Measurements from ENCODE around the gene MINDY4.

MINDY4 gene

DNA sequence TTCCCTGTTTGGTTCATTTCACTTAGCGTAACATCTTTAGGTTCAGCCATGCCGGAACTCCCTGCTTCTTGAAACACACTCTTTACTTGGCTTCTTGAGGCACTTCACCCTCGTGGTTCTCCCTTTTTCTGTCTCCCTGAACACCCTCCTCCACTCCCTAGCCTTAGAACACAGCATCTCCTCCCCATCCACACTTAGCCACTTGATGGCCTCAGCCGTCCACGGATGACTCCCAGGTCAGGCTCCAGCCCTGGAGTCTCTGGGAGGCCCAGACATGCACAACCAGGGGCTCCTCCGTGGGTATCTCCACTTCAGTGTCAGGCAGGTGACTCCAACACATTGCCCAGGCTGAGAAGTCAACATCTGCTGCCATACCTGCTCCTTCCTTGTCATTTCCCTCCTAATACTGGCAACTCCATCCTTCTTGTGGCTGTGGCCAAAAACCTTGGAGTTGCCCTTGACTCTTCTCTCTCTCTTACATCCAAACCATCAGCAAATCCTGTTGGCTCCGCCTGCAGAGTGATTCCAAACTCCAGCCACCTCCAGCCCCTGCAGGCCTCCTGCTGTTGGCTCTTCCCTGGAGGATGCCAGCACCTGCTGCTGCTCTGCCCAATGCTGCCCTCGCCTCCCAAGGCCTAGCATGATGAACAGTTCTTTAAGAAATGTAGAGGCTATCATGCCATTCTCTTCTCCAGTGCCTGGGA lies 27.7 kb upstream of the MINDY4 start:
- no peak for DNase-seq

DNA sequence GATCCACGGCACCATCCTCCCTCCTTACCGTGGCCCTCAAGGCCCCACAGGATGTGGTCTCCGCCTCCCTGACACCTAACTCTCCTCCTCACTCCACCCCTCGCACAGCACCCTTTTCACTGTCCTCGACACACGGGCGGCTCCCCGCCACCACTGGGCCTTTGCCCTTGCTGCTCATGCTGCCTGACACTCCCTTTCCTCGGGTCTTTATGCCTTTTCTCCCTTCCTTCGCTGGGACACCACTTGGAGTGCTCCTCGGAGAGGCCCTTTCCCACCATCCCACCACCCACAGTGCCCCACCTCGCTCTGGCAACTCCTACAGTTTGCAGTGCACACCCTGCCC lies 27.2 kb upstream of the MINDY4 start:
- no peak for DNase-seq

DNA sequence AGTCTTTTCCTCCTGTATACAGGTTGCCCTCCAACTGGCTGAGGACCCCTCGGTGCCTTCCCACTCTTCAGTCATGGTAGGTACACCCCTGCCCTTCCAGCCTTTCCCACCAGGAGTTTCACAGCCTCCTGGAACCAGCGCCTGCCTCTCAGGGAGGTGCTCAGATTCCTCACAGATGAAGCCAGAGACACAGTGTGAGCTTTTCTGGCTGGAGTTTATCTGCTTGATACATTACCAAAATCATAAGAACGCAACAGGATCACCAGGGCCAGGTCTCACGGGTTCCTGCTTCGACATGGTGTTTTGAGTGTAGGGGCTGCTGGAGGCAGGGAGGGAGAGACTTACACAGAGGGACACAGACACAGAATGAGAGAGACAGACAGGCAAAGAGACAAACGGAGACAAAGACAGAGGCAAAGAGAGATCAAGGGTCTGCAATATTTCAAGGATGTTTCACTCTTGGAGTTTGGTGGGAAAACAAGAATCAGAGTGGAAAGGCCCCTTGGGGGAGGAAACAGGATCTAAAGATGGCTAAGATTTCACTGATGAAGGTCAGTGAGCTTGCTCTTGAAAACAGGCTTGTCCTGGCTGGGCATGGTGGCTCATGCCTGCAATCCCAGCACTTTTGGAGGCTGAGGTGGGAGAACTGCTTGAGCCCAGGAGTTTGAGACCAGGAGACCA lies 25.8 kb upstream of the MINDY4 start:
- no peak for DNase-seq

DNA sequence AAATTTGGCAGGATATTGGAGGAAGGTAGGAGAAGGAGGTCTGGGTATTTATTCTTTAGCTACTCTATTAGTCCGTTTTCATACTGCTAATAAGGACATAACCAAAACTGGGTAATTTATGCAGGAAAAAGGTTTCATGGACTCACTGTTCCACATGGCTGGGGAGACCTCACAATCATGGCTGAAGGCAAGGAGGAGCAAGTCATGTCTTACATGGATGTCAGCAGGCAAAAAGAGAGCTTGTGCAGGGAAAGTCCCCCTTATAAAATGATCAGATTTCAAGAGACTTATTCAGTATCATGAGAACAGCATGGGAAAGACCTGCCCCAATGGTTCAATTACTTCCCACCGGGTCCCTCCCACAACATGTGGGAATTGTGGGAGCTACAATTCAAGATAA lies 21.2 kb upstream of the MINDY4 start:
- DNase-seq, result no peak

DNA sequence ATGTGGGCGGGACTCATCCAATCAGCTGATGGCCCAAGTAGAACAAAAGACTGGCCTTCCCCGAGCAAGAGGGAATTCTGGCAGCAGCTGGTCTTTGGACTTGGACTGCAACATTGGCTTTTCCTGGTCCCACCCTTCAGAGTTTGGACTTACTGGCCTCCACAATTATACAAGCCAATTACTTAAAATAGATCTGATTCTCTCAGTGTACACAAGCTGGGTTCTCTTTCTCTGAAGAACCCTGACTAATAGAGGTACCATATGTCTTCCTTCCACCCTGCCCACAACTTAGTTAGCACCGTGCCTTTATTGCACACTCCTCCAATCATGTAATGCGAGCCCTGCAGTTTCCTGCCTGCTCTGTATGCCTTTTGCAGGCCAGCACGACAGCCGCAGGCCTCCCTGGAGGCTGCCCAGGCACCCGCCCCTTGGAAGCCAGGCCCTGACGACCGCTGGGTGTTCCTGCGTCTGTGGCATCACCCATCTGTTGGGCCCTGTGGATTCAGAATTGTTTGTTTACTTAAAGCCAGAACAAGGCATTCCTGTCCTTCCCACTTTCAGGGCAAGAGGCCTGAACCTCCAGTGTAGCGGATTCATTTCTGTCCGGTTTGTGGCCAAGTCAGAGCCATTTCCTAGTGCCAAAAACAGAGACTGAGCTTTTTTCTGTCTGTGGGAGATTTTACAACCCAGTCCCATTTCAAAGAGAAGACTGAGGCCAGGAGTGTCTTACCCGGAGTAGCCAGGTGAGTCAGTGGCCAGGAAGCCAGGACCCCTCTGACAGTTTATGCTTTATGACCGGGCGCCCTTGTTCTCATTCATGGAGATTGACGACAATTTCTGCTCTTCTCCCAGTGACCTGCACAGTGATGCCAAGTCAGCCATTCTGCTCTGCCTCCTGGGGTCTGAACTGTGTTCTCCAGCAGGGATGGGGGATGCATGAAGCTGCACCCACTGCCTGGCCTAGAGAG lies 20.2 kb upstream of the MINDY4 start:
- no peak for DNase-seq

DNA sequence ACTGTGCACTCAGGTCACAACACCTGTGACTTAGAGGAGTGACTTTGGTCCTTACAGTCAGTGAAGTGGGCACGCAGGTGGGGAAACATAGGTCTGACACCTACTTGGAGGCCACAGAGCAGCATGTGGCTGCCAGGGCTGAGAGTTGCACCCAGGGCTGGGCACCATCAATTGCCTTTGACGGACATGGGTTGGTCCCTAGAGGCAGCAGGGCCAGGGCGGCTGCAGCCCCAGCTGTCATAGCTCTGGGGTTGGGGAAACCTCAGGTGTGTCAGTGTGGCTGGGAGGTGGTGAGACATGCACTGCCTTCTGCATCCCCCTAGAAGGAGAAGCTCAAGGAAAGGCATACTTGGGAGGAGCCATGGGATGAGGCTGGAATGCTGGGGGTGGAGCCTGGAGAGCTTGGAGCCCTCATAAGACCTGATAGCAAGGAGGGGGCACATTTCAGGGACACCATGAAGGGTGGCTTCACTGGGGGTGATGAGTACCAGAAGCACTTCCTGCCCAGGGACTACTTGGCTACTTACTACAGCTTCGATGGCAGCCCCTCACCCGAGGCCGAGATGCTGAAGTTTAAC lies 19.4 kb upstream of the MINDY4 start, which contains the start of gene INMT:
Gene INMT, plus strand, starts transcription at position 440 of the 578 bp plus-strand sequence. Its CDS starts 16 bp downstream, at position 456.
- no peak for DNase-seq

DNA sequence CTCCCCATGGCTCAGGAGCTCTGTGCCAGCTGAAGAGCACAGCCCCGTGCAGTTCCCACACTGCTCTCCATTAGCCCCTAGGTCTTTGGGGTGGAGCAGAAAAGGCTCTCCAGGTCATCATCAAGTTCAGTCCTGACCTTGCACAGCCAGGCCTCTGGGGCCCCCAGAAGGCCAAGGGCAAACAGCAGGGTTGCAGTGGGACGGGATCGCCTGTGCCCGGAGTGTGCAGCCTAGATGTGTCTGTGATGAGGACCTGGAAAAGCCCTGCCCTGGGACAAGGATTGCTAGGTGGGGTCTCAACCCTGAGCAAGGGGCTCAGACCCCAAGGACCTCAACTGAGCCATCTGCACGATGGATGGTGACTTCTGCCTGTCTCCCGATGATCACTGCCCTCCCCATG lies 18.7 kb upstream of the MINDY4 start:
- DNase-seq, result no peak

DNA sequence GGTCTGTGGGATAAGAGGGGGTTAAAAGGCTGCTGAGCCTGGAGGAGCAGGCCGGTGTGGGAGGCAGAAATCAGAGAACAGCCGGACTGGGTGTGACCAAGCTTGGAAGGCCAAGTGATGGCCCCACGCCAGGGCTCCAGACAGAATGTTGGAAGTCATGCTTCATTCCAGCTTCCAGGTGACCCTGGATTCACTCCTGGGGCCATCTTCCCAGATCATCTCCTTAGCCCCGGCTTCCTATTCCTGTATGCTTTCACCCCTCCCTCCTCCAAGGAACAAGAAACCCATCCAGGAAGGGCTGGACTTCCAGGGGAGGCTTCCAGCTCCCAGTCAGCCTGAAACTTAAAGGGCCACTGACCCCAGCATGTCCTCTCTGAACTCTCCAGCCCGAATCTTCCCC lies 18.2 kb upstream of the MINDY4 start:
- DNase-seq, result no peak

DNA sequence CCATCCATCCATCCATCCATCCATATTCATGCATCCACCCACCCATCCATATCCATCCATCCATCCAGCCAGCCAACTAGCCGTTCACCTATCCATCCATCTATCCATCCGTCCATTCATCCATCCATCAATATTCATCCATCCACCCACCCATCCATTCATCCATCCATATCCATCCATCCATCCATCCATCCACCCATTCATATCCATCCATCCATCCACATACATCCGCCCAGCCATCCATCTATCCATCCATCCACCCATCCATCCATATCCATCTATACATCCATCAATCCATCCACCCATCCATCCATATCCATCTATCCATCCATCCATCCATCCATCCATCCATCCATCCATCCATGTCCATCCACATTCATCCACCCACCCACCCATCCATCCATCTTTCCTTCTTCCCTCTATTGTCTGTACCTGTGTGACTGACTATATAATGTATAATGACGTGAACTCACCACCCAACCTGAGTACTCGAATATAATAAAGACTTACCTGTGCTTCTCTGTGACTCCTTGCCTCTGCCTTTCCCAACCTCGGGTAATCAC lies 16.8 kb upstream of the MINDY4 start:
- DNase-seq, result no peak

DNA sequence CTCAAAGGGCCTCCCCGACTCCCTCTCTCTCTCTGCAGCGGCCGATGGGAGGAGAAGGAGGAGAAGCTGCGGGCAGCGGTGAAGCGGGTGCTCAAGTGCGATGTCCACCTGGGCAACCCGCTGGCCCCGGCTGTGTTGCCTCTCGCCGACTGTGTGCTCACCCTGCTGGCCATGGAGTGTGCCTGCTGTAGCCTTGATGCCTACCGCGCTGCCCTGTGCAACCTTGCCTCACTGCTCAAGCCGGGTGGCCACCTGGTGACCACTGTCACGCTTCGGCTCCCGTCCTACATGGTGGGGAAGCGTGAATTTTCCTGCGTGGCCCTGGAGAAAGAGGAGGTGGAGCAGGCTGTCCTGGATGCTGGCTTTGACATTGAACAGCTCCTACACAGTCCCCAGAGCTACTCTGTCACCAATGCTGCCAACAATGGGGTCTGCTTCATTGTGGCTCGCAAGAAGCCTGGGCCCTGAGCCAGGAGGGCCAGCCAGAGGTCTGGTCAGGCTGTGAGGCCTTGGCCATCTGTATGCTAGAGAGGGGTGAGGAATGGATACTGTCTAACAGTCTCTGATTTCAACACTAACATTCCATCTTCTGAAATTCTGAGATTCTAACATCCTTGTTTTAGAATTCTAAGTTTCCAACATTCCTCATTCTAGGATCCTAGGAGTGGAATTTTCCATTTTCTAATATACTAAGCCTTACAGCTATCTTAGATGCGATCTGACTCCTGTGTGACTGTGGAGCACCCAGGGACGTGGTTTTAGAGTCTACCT lies 15.6 kb upstream of the MINDY4 start:
- DNase-seq, result no peak

DNA sequence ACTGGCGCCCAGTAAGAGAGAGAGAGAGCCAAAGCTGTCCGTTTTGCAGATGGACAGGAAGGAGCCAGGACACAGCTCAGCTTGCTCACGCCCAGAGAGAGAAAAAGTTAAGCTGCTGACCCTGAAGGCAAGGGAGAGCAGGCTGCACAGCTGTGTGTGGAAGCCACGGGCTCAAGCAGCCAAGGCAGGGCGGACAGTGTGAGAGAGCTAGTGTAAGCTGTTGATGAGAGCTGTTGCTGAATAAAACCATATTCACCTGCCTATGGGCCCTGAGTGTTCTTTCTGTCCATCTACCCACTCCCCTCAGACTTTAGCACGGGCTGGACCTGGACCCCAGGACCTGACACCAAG lies 13.9 kb upstream of the MINDY4 start:
- DNase-seq, result no peak

DNA sequence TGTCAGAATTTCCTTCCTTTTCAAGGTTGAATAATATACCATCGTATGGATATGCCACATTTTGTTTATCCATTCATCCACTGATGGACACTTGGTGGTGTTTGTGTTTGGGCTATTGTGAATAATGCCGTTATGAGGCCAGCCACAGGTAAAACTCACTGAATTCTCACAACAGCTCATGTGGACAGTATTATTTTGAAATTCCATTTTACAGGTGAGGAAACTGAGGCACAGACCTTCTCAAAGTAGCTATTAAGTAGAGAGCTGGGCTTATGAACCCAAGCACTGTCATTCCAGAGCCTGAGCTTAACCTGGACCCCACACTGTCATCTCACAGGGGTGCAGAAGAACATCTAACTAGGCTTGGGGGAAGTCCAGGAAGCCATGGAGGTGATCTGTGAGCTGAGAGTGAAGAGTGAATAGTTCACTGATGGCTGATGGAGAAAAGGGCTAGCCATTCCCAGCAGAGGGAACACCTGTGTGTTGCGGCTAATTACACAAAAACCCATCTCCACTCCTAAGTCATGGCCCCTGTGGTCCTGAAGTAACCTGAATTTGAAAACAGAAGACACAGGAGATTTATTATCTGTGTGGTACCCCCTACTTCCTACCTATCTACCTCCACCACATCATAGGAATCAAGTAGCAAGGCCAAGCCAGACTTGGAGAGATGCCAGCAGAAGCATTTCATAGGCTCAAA lies 10.6 kb upstream of the MINDY4 start:
- no peak for DNase-seq

DNA sequence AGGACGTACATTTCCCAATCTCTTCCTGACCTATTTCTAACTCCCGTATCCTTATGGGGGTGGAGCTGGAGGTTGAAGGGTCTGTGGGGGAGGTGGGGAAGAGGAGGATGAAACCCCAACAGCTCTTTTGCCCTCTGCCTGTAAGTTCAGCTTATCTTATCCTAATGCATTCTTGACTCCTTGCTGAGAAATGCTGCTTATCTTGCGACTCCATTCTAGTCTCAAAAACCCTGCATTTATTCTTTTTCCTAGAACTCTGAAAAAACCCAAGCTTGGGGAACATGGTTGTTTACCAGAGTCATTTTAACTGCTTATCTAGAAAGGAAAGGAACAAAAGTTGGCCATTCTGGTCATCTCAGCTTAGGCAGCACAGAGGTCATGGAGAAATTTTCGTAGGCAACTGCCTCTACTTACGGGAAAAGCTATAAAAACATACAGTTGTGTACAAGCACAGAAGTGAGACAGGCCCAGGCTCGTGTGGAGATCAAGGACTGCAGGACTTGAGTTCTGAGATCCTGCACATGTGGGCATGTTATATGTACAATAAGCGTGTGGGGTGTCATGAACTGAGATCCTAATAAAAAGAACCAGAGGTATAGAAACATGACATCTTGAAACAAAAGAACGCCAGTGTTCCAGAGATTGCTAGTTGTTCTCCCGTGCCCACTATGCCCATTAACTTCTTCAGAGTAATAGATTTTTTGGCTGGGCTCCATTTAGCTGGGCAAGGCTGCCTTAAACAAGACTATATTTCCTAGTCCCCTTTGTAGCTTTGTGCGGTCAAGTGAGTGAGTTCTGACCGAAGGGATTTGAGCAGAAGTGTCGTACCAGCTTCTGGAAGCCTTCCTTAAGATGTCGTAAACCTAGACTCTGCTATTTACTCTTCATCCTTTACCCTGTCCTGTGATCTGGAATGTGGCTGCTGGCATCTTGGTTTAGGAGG lies 9.7 kb upstream of the MINDY4 start:
- no peak for DNase-seq

DNA sequence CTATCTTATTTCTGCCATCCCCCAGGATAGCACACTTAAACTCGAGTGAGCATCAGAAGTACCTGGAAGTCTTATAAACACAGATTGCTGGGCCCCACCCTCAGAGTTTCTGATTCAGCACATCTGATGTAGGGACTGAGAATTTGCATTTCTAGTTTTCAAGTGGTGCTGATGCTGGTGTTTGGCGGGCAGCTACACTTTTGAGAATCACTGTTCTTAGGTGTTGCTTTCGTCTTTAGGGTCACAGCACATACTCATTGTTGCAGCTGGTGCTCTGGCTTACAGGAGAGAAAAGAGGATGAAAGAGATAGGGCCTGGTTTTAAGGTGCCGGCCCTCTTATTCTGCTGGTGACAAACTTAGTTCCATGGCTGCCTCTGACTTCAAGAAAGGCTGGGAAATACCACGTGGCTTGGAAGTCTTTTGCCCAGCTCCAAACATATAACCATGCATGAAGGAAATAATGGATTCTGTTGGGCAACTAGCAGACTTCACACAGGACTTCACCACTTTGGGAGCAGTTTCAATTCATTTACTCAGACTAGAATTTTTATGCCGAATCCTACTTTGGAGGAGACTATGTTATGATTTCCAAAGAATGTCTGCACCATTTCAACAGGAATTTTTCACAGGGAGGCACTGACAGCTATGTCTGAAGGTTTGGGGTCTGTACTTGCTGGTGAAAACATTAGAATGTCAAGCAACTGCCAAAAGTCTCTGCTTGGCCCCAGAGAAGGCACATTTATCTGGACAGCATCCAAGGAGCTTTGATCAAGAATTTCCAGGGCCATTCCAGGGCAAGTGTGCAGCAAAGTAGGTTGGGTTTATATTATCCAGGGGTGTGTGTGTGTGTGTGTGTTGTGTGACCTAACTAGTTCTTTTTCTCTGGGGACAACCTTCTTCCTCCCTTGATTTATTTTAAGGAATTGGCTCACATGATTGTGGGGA lies 6.9 kb upstream of the MINDY4 start:
- no peak for DNase-seq

DNA sequence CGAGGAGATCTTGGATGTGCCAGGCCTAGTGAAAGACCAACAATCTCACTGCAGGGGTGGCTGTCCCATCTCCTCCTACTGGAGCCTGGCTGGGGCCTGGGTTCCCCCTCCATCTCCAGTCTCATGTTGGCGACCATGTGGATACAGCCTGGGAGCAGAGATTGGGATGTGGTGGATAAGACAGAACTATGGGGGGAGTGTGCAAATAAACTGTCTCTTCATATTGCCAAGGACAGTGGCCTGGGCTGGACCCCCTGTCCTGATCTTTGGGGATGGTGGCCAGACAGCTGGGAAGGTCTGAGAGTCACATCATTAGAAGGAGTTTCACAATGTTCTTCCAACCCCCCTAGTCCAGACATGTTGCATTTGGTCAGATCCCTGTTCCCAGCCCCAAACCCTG lies 5.8 kb upstream of the MINDY4 start:
- no peak for DNase-seq

DNA sequence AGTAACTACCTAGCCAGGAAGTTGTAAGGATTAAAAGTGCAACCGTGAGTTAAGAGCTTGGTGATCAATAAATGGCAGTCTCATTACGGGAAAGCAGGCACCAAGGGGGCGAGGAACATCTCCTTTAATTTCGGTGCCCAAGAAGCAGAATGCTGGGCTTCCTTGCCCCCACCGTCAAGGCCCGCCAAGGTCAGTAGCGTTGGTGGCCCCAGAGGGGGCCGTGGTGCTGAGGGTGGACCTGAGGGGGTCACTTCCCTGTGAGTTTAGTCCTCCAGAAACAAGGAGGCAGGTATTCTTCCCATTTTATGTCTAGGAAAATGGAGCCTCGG lies 408 bp upstream of the MINDY4 start:
- DNase-seq, result no peak

DNA sequence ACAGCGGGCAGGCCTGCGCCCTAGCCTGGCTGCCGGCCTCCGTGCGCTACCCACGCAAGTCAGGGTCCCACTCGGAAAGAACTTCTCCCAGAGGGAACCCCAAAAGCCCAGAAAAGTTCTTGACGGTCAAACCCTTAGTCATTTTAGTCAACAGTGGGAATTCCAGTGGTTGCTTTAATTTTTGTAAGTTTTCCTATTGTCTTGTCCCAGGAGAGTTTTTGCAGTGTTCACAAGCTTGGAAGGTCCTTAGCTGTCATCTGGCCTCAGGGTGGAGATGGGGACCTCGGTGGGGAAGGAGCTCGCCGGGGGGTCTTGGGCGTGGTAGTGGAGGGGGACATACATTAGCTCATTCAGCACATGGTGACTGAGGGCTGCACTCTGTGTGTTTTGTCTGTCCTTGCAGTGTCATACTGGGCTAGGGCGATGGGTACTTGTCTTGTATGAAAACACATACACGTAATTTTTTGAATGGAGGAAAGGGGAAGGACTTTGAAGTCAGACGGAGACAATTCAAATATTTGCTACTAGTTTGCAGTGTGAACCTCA lies 736 bp downstream of the MINDY4 start:
- DNase-seq, result peak; percentile 23

DNA sequence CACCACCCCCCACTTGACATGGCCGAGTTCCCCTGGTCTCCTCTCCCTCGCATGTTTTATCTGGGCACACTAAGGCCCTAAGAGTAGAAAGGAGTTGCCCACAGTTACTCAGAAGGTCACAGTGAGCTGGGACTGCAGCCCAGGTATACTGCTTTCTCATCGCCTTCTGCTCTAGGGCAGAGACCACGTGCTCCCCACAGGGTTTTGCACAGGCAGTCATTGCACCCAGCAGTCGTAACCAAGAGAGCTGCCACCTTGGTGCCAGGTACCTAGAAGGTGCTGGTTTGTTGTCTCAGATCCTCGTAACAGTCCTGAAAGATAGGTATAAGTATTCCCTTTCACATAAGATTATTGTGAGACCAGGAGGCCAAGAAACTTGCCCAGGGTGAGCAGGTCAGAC lies 1.8 kb downstream of the MINDY4 start:
- no peak for DNase-seq

DNA sequence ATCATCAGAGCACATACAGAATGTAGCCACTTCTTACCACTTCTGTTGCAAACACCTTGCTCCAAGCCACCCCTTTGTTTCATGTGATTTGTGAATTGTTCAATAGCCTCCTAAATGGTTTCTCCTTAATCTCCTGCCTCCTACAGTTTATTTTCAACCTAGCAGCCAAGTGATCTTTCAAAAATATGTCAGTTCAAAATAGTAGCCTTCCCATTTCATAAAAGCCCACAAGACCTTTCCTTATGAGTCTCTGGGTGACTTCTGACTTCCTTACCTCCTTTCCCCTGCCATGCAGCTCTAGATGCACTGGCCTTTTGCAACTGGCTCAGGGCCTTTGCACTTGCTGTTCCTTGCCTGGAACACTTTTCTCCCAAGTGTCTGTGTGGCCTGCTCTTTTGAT lies 4.8 kb downstream of the MINDY4 start:
- DNase-seq, result no peak

Measured in activated CD4-positive, alpha-beta T cell treated with anti-CD3 and anti-CD28 coated beads, Interleukin-2, Interleukin-6, amounts not matched to agents 100 ng/mL and 50 ng/mL, durations not matched to agents 16 hours and 8 hours (primary cell).